SK-N-SH (cell line): ENCODE measurements around the gene THUMPD2. TPM values are rescaled to one million over a fixed set of nuclear protein-coding genes. Genes with fewer than 3 reads are reported as not detected.

Experiments used
- CTCF ChIA-PET: fragments of 300-600, 350-600 bp; formaldehyde crosslinking; extraction: SDS; loops from one replicate; lab custom pipeline; 2021; lab: Yijun Ruan, JAX
- POLR2A ChIA-PET: fragments of 350-600 bp; sonication (Branson Sonifier 250); formaldehyde crosslinking; extraction: SDS; loops from one replicate; lab custom pipeline; 2020; ENCODE audit warnings: antibody characterized with exemption, inconsistent platforms; lab: Yijun Ruan, JAX
- DNase-seq: peaks from one replicate; pipeline ENCODE4 v3.0.0; 2012
- H2AFZ ChIP-seq: fragments of 200-600 bp; sonication (generic); 2 replicates; pipeline ENCODE4 v1.8.1; 2016; ENCODE audit warnings: antibody characterized with exemption, mild to moderate bottlenecking, low read depth
- H3F3A ChIP-seq: fragments of 200-600 bp; sonication (generic); replicated peaks from 2 replicates; pipeline ENCODE3; 2016; ENCODE audit warnings: antibody characterized with exemption, mild to moderate bottlenecking; ENCODE audit not compliant: insufficient read depth
- H3K27ac ChIP-seq, 2 experiments: fragments of 200-500 bp in 1 of 2; fragments of 200-600 bp in 1 of 2; sonication (Bioruptor generic) in 1 of 2; sonication (generic), shearing (Covaris generic) in 1 of 2; 2 replicates each; pipeline versions ENCODE4 v1.5.1 to v1.6.1; 2014 to 2016; ENCODE audit warnings: low read depth in 2 of 2, inconsistent platforms in 1 of 2, low read length in 1 of 2, mild to moderate bottlenecking in 1 of 2, mixed read lengths in 1 of 2
- H3K27me3 ChIP-seq: fragments of 200-600 bp; sonication (generic), shearing (Covaris generic); 2 replicates; pipeline ENCODE4 v1.6.1; 2016; ENCODE audit warnings: mixed run types; ENCODE audit not compliant: insufficient read depth
- H3K36me3 ChIP-seq, 2 experiments: fragments of 200-500 bp in 1 of 2; fragments of 200-600 bp in 1 of 2; sonication (Bioruptor generic) in 1 of 2; sonication (generic) in 1 of 2; replicated peaks in 1 of 2; 2 replicates each; pipeline versions ENCODE3 to v1.5.1; 2014 to 2016; ENCODE audit warnings: low read length in 1 of 2, mild to moderate bottlenecking in 1 of 2; ENCODE audit not compliant: insufficient read depth in 2 of 2, control insufficient read depth in 1 of 2
- H3K4me1 ChIP-seq, 2 experiments: fragments of 200-500 bp in 1 of 2; fragments of 200-600 bp in 1 of 2; sonication (Bioruptor generic) in 1 of 2; sonication (generic), shearing (Covaris generic) in 1 of 2; 2 replicates each; pipeline versions ENCODE4 v1.5.1 to v1.6.1; 2014 to 2016; ENCODE audit warnings: low read depth in 1 of 2, low read length in 1 of 2, mixed run types in 1 of 2; ENCODE audit not compliant: insufficient read depth in 2 of 2, control insufficient read depth in 1 of 2
- H3K4me2 ChIP-seq: fragments of 200-600 bp; sonication (generic), shearing (Covaris generic); 2 replicates; pipeline ENCODE4 v1.6.1; 2017; ENCODE audit warnings: mixed run types
- H3K4me3 ChIP-seq, 2 experiments: fragments of 200-500 bp in 1 of 2; fragments of 200-600 bp in 1 of 2; sonication (Bioruptor generic) in 1 of 2; sonication (generic), shearing (Covaris generic) in 1 of 2; 2 replicates each; pipeline versions ENCODE4 v1.5.1 to v1.8.1; 2014 to 2016; ENCODE audit warnings: low read depth in 2 of 2, inconsistent platforms in 1 of 2, low read length in 1 of 2, mild to moderate bottlenecking in 1 of 2, mixed read lengths in 1 of 2, moderate library complexity in 1 of 2
- H3K79me2 ChIP-seq: fragments of 200-600 bp; sonication (generic); 2 replicates; pipeline ENCODE4 v1.8.1; 2017; ENCODE audit warnings: mild to moderate bottlenecking; ENCODE audit not compliant: insufficient read depth
- H3K9ac ChIP-seq: fragments of 200-600 bp; sonication (generic); 2 replicates; pipeline ENCODE4 v1.6.1; 2017; ENCODE audit warnings: mixed run types
- H3K9me2 ChIP-seq: fragments of 200-600 bp; sonication (generic); 2 replicates; pipeline ENCODE4 v1.6.1; 2017; ENCODE audit warnings: mixed run types
- H3K9me3 ChIP-seq: fragments of 200-600 bp; sonication (generic); 2 replicates; pipeline ENCODE4 v1.6.1; 2017; ENCODE audit warnings: mixed run types, mild to moderate bottlenecking, moderate library complexity
- H4K20me1 ChIP-seq: fragments of 200-600 bp; sonication (generic); 2 replicates; pipeline ENCODE4 v1.6.1; 2017; ENCODE audit warnings: mild to moderate bottlenecking, mixed run types; ENCODE audit not compliant: insufficient read depth
- CTCF ChIP-seq: fragments of 200-600 bp; sonication (generic); IDR thresholded peaks from 2 replicates; pipeline ENCODE4 v1.6.1; 2017; ENCODE audit warnings: antibody characterized with exemption, mild to moderate bottlenecking, moderate library complexity
- ELF1 ChIP-seq: IDR thresholded peaks from 2 replicates; pipeline ENCODE4 v1.4.0; 2012
- FOSL2 ChIP-seq: IDR thresholded peaks from 2 replicates; pipeline ENCODE4 v1.4.0; 2012; ENCODE audit warnings: low read depth, mild to moderate bottlenecking, moderate library complexity, borderline replicate concordance
- FOXJ3 ChIP-seq: sonication (generic); formaldehyde crosslinking; IDR thresholded peaks from 2 replicates; pipeline ENCODE4 v1.5.1; 2020; ENCODE audit warnings: mild to moderate bottlenecking, missing genetic modification reagents
- GATA2 ChIP-seq: sonication (generic); formaldehyde crosslinking; IDR thresholded peaks from 2 replicates; pipeline ENCODE4 v1.5.0; 2020; ENCODE audit warnings: mild to moderate bottlenecking, missing genetic modification reagents
- MAX ChIP-seq: IDR thresholded peaks from 2 replicates; pipeline ENCODE4 v1.4.0; 2012; ENCODE audit warnings: low read depth
- POLR2AphosphoS5 ChIP-seq: IDR thresholded peaks from 2 replicates; pipeline ENCODE4 v1.6.1; 2012; ENCODE audit warnings: low read depth, low read length
- RAD21 ChIP-seq: IDR thresholded peaks from 2 replicates; pipeline ENCODE4 v1.6.1; 2012; ENCODE audit warnings: mild to moderate bottlenecking, low read length
- RCOR1 ChIP-seq: fragments of 150-350 bp; IDR thresholded peaks from 2 replicates; pipeline ENCODE4 v1.6.1; 2017; ENCODE audit warnings: antibody characterized with exemption, low read length
- RFX5 ChIP-seq: IDR thresholded peaks from 2 replicates; pipeline ENCODE4 v1.6.1; 2012; ENCODE audit warnings: mild to moderate bottlenecking, improper control_type of control experiment, low read length
- RXRA ChIP-seq: IDR thresholded peaks from 2 replicates; pipeline ENCODE4 v1.4.0; 2012; ENCODE audit warnings: low read depth, mild to moderate bottlenecking, borderline replicate concordance
- SMC3 ChIP-seq: IDR thresholded peaks from 2 replicates; pipeline ENCODE4 v1.6.1; 2012; ENCODE audit warnings: low read depth, low read length, improper control_type of control experiment
- TAF1 ChIP-seq: IDR thresholded peaks from 2 replicates; pipeline ENCODE4 v1.6.1; 2012; ENCODE audit warnings: low read depth, mild to moderate bottlenecking, low read length, moderate library complexity, borderline replicate concordance
- TEAD4 ChIP-seq: IDR thresholded peaks from 2 replicates; pipeline ENCODE4 v1.4.0; 2012; ENCODE audit warnings: mild to moderate bottlenecking, borderline replicate concordance; ENCODE audit not compliant: insufficient read depth
- USF1 ChIP-seq: IDR thresholded peaks from 2 replicates; pipeline ENCODE4 v1.4.0; 2012; ENCODE audit warnings: low read depth, borderline replicate concordance
- USF2 ChIP-seq: fragments of 150-350 bp; IDR thresholded peaks from 2 replicates; pipeline ENCODE4 v1.6.1; 2017; ENCODE audit warnings: antibody characterized with exemption, low read length, low read depth, borderline replicate concordance
- ZBTB33 ChIP-seq: IDR thresholded peaks from 2 replicates; pipeline ENCODE4 v1.4.0; 2012; ENCODE audit warnings: low read depth, borderline replicate concordance
- WGBS: methylation state at CpG from one replicate; pipeline ENCODE4 v1.1.6; 2017; ENCODE audit warnings: low lambda C conversion rate; 5-methylcytosine and 5-hydroxymethylcytosine counted together
- polyA plus RNA-seq, 3 experiments: library from polyadenylated mRNA; depleted of rRNA; stranded (reverse); fragments of >200 nt; gene quantifications; 2 replicates each; pipeline ENCODE4 v1.2.3, GENCODE V29; 2012

THUMPD2 gene
- polyA plus RNA-seq, 1 of the 3 experiments (the other 2 are of a cell fraction), result 5.3 TPM

GRCh38 chr2:39730276-39730675 lies 48.8 kb downstream of the THUMPD2 start:
- H3K79me2 ChIP-seq, result peaks cover 25% of the 10 kb centered on the region; the same call in 1 of the 2 replicates
- WGBS, result 86% methylated on average over 5 of the region's 5 CpGs
- CTCF ChIA-PET, result interaction anchor here (0.8 to 8.0 kb wide), 32 partner anchors 8 to 662 kb away, joined by 3 to 88 read pairs (median 4); no protein-coding TSS in a partner anchor
- peaks cover 0 to 16% of the 10 kb centered on the region in 2 experiments for H3K36me3 ChIP-seq
- peaks cover 5 to 10% of the 10 kb centered on the region in 2 experiments; a peak in 2 of 4 replicates for H3K4me1 ChIP-seq
- no peak for DNase-seq
- no peaks in the 10 kb centered on the region for H3K27me3 ChIP-seq
- no peak overlapping the region for H3K9ac ChIP-seq
- TF ChIP-seq ELF1, result no peak
- no peak for TF ChIP-seq RAD21
- no peak for TF ChIP-seq FOSL2
- TF ChIP-seq RCOR1, result no peak
- TF ChIP-seq RFX5, result no peak
- TF ChIP-seq MAX, result no peak
- TF ChIP-seq FOXJ3 (CRISPR knock-in tag), result no peak
- no peak for TF ChIP-seq TEAD4
- no peak for TF ChIP-seq ZBTB33
- no peak for TF ChIP-seq USF1
- no peak for TF ChIP-seq RXRA
- no peak for TF ChIP-seq POLR2AphosphoS5
- no peak for TF ChIP-seq GATA2 (CRISPR knock-in tag)
- H3K27ac ChIP-seq, result no peak overlapping the region
- no peaks in the 10 kb centered on the region for H4K20me1 ChIP-seq
- peaks cover 8% of the 10 kb centered on the region for H3F3A ChIP-seq
- no peaks in the 10 kb centered on the region for H3K9me3 ChIP-seq
- H2AFZ ChIP-seq, result no peak overlapping the region
- no peak overlapping the region for H3K4me3 ChIP-seq
- POLR2A ChIA-PET, result no interaction called here
- H3K9me2 ChIP-seq, result no peaks in the 10 kb centered on the region
- H3K4me2 ChIP-seq, result no peak overlapping the region

- Histone ChIP-seq H3K27ac (peak overlapping the region in 1 of 2 experiments; percentile 36; a peak in 1 of 4 replicates), H3K36me3 (peaks cover 0 to 13% of the 10 kb centered on the region in 2 experiments), H3K4me1 (peaks cover 0 to 10% of the 10 kb centered on the region in 2 experiments; a peak in 1 of 4 replicates), H3K79me2 (peaks cover 11% of the 10 kb centered on the region; the same call in 1 of the 2 replicates), H2AFZ (no peak overlapping the region), H3K4me3 (no peak overlapping the region; a peak in 1 of 4 replicates), H4K20me1 (no peaks in the 10 kb centered on the region), H3K9me2 (no peaks in the 10 kb centered on the region), H3K4me2 (no peak overlapping the region), H3K9ac (no peak overlapping the region), H3K27me3 (no peaks in the 10 kb centered on the region), H3K9me3 (no peaks in the 10 kb centered on the region)
- DNase-seq, result peak; percentile 46
- POLR2A ChIA-PET, result interaction anchor here (0.6 kb wide), 1 partner anchor 306 kb away, joined by 3 read pairs; no protein-coding TSS in a partner anchor
- 46% methylated on average over 5 of the region's 5 CpGs for WGBS
- no peak for TF ChIP-seq GATA2 (CRISPR knock-in tag)
- TF ChIP-seq USF2, result no peak
- TF ChIP-seq ZBTB33, result no peak
- TF ChIP-seq ELF1, result no peak
- TF ChIP-seq RCOR1, result 0 out of 2 replicates have a peak, but pooled peaks have one; percentile 21
- TF ChIP-seq CTCF, result peak; percentile 88
- peak; percentile 28 for TF ChIP-seq SMC3
- no peak for TF ChIP-seq USF1
- TF ChIP-seq RAD21, result peak; percentile 62
- TF ChIP-seq TAF1, result no peak
- TF ChIP-seq TEAD4, result no peak
- TF ChIP-seq, all 33 proteins: peak for 4
- CTCF ChIA-PET, result interaction anchor here (0.6 to 8.0 kb wide), 25 partner anchors 10 to 1998 kb away, joined by 3 to 88 read pairs (median 4); no protein-coding TSS in a partner anchor
- peaks cover 8% of the 10 kb centered on the region for H3F3A ChIP-seq
Measured at GRCh38 chr2:39728941-39729351, 50.1 kb downstream of the THUMPD2 start.
